HG03520 (cell line): ENCODE measurements around the gene PRKCA.

Source experiments
- ATAC-seq: cut with Tn5 transposase; IDR thresholded peaks from one replicate; pipeline ENCODE4 v1.9.1; 2021; ENCODE audit warnings: mild to moderate bottlenecking, moderate library complexity; ENCODE audit not compliant: unreplicated experiment

The PRKCA gene

GRCh38 chr17:66635386-66636045, 333.1 kb downstream of the PRKCA start:
- ATAC-seq = no peak

- ATAC-seq = no peak
Observed at GRCh38 chr17:66636111-66636510, 333.7 kb downstream of the PRKCA start.

GRCh38 chr17:66637491-66637890, 335.1 kb downstream of the PRKCA start:
- ATAC-seq = no peak

- no peak for ATAC-seq
Observed at GRCh38 chr17:66638707-66639479, 336.5 kb downstream of the PRKCA start.

- no peak for ATAC-seq
Observed at GRCh38 chr17:66643815-66644710, 341.6 kb downstream of the PRKCA start.

GRCh38 chr17:66645259-66645658, 342.8 kb downstream of the PRKCA start:
- ATAC-seq = no peak

- ATAC-seq = no peak
Observed at GRCh38 chr17:66647391-66647983, 345.1 kb downstream of the PRKCA start.

GRCh38 chr17:66649818-66650543, 347.6 kb downstream of the PRKCA start:
- no peak for ATAC-seq

- ATAC-seq = no peak
Observed at GRCh38 chr17:66650544-66650877, 348.1 kb downstream of the PRKCA start.

GRCh38 chr17:66652840-66653507, 350.6 kb downstream of the PRKCA start:
- ATAC-seq = no peak

- no peak for ATAC-seq
Observed at GRCh38 chr17:66654106-66654740, 351.8 kb downstream of the PRKCA start.

GRCh38 chr17:66654764-66655163, 352.4 kb downstream of the PRKCA start:
- ATAC-seq = no peak

- ATAC-seq = no peak
Observed at GRCh38 chr17:66655461-66655860, 353.0 kb downstream of the PRKCA start.

GRCh38 chr17:66655861-66656260, 353.4 kb downstream of the PRKCA start:
- no peak for ATAC-seq

GRCh38 chr17:66661411-66662256, 359.2 kb downstream of the PRKCA start:
- no peak for ATAC-seq

GRCh38 chr17:66662496-66662895, 360.1 kb downstream of the PRKCA start:
- ATAC-seq = no peak

- no peak for ATAC-seq
Observed at GRCh38 chr17:66663041-66663606, 360.7 kb downstream of the PRKCA start.

GRCh38 chr17:66664336-66664735, 361.9 kb downstream of the PRKCA start:
- ATAC-seq = no peak
